H4 (cell line): ENCODE measurements around the gene RDH13. TPM values are rescaled to one million over a fixed set of nuclear protein-coding genes. Genes with fewer than 3 reads are reported as not detected.
A peak's percentile ranks its signal among the peaks of the same experiment; 100 is the strongest.
"Not testable (repeated sequence)": the region's sequence is repeated elsewhere in the genome, so short reads cannot be mapped to it uniquely, and the experiment has no call there.

Source experiments
- DNase-seq: peaks from one replicate; pipeline ENCODE4 v3.0.0-alpha.2; 2015; ENCODE audit warnings: low spot score
- total RNA-seq: library from RNA; depleted of rRNA; stranded (reverse); fragments of >200 nt; shearing (Covaris generic); gene quantifications from 2 replicates; pipeline ENCODE4 v1.2.3, GENCODE V29; 2014; rRNA removed

RDH13 gene, protein sequence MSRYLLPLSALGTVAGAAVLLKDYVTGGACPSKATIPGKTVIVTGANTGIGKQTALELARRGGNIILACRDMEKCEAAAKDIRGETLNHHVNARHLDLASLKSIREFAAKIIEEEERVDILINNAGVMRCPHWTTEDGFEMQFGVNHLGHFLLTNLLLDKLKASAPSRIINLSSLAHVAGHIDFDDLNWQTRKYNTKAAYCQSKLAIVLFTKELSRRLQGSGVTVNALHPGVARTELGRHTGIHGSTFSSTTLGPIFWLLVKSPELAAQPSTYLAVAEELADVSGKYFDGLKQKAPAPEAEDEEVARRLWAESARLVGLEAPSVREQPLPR
- total RNA-seq = 18.1 and 43.0 TPM in 2 replicates

DNA sequence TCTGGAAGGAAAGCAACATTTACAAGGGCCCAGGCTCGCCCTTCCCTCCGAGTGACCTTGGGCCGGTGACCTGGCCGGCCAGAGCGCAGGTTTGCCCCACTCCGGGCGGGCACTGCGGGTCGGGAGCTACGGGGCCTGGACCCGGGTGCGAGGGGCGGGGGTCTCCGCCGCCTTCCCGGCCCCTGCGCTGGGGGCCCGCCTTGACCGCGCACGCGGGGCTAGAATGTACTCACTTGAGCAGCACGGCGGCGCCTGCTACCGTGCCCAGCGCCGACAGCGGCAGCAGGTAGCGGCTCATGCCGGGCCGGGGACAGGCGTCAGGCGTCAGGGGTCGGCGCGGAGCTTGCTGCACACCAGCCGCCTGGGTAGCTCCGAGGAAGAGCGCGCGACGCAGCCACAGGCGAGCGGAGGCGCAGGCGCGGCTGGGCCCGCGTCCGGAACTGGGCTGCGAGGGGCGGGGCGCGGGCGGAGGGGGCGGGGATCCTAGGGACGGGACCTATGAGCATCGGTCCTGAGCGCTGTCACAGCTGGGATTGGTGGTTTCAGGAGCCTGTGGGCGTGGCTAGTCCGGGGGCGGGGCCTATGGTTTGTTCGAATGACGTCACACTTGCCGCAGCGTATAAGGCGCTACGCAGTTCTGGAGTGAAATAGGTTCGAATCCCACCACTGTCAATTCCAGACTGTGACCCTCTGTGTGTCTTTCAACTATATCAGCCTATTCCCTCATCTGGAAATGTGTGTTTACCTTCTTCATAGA is at the start of gene RDH13:
RDH13 (minus strand) TSS at position 414 of the 757 bp plus-strand sequence; CDS start at position 298, 116 bp downstream.
- DNase-seq = peak; percentile 98

DNA sequence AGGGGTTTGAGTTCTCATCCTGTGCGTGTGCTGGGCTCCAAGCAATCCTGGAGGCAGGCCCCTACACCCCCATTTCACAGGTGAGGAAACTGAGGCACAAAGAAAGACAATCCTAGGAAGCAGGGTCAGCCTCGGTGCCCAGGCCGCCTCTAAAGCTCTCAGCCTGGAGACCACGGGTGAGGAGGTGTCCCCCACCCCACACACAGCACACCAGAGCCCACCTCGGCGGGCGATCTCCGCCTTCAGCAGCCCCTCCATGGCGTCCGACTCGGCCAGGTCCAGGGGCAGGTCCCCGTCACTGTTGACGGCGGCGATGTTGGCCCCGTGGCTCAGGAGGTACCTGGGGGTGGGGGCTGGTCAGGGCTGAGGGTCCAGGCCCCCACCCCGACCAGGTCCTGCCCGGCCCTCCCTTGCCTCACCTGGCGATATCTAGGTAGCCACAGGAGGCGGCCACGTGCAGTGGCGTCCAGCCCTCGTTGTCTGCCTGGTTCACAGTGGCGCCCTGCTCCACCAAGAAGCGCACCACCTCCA is 49.4 kb upstream of the RDH13 start:
- DNase-seq = no peak

DNA sequence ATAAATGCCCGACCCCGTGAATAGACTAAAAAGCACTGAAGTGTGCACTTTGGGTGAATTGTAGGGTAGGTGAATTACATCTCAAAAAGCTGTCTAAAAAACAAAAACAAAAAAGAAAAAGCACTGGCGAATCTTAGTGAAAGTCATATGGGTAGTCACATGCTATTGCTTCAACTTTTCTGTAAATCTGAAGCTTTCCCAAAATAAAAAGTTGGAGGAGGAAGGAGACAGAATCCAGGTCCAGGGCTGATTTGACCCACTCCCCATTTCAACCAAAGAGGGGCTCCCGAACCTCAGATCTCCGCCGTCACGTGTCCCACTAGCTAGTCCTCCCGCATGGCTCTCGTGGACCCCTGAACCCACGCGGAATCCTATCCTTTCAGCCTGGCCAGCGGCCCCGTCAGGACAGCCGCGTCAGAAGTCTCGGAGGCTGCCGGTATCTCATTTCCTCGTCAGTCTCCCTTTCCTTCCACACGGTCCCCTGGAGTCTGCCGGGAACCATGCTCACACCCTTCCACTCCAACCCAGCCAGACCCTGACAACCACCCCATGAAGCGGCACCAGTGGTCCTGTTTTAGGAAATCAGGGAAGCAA is 48.4 kb upstream of the RDH13 start:
- no peak for DNase-seq

DNA sequence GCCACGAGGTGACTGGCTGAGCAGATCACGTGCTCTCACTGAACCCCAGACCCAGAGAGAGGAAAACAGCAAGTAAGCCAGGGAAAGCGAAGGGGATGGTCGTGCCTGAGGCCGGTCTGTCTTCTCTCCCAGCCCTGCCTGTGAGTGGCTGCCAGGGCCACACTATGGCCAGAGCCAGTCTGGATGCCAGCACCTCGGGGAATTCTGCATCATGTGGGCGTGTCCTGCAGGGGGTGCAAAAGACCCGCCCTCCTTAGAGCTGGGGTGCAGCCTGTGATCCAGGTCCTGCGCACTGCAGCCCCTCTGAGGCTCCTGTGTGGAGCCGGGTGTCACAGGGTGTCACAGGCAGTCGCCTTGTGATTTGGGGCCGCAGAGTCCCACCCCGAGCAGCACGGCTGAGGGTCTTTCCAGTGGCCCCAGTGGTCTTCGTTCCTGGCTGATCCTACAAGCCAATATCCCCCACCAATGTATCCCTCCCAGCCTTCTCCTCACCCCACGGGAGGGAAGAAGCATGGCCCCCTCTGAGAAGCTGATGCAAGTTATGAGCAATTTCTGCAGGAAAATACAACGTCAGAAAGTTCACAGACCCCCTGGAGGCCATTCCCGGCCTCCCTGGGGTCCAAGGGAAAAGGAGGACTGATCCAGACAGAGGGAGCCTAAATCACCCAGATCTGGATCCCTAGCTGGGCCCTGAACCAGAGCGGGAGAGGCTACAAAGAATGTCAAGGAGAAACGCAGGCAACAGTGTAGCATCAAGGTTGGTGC is 46.8 kb upstream of the RDH13 start:
- no peak for DNase-seq

DNA sequence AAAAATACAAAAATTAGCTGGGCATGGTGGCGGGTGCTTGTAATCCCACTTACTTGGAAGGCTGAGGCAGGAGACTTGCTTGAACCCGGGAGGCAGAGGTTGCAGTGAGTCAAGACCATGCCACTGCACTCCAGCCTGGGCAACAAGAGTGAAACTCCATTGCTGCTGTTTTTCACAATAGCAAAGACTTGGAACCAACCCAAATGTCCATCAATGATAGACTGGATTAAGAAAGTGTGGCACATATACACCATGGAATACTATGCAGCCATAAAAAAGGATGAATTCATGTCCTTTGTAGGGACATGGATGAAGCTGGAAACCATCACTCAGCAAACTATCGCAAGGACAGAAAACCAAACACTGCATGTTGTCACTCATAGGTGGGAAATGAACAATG is 44.3 kb upstream of the RDH13 start:
- not testable (repeated sequence) for DNase-seq

DNA sequence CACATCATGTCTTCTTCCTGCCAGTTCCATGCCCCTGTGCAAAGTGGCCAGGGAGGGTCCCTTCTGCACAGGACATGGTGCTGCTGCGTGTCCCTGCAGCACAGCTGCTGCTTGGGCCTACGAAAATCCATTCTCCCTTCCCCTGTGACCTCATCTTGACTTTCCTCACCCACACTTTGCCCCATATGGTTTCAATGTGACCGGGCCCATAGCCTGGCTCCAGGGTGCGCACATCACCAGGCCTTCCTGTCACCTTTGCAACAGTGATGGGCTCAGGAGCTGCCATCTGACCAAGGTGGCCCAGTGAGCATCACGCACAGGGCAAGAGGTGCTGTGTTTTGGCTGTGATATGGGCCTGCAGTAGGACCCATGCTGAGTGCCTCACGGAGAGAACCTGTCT is 43.6 kb upstream of the RDH13 start:
- no peak for DNase-seq

DNA sequence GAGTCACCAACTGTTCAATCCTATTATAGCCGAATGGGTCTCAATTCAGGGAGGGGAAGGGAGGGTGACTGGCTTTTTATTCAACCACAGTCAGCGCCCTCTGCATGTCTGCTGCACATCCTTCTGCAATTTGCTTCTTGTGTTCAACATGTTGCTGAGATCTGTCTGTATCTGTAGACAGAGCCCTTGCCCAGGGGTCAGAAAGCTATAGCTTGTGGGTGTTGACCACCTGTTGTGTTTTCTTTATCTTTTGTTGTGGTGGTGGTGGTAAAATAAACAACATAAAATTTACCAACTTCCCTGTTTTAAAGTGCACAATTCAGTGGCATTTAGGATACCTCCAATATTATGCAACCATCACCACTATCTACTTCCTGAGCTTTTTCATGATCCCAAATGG is 42.3 kb upstream of the RDH13 start:
- DNase-seq = no peak

DNA sequence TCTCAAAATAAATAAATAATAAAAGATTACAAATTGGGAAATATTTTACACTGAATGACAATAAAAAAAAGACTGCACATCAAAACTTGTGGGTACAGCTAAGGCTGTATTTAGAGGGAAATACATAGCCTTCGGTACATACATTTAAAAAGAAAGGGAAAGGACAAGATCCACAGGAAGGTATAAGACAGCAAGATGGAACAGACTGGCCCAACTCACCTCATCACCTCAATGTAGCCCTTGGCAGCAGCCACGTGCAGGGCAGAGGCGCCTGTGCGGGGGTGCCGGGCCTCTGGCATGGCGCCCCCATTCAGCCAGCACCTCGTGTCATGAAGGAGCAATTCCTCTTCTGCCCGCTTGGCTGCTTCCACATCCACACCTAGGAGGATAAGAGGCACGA is 40.2 kb upstream of the RDH13 start:
- DNase-seq = no peak

DNA sequence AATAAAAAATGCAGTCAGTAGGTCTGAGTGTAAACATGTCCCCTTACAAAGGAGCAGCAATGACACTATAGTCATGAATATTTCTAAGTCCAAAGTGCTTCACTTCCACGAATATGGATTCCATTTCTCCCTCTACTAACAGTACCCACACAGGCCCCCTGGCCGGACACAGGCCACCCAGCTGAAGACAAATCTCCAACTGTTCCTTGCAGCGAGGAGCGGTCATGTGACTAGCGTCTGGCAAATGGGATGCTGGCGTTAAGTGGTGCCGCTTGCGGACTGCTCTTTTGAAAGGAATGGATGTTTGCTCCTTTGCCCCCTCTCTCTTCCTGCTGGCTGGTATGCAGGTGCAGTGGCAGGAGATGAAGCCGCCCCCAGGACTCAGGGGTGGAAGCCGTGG is 38.3 kb upstream of the RDH13 start:
- no peak for DNase-seq

DNA sequence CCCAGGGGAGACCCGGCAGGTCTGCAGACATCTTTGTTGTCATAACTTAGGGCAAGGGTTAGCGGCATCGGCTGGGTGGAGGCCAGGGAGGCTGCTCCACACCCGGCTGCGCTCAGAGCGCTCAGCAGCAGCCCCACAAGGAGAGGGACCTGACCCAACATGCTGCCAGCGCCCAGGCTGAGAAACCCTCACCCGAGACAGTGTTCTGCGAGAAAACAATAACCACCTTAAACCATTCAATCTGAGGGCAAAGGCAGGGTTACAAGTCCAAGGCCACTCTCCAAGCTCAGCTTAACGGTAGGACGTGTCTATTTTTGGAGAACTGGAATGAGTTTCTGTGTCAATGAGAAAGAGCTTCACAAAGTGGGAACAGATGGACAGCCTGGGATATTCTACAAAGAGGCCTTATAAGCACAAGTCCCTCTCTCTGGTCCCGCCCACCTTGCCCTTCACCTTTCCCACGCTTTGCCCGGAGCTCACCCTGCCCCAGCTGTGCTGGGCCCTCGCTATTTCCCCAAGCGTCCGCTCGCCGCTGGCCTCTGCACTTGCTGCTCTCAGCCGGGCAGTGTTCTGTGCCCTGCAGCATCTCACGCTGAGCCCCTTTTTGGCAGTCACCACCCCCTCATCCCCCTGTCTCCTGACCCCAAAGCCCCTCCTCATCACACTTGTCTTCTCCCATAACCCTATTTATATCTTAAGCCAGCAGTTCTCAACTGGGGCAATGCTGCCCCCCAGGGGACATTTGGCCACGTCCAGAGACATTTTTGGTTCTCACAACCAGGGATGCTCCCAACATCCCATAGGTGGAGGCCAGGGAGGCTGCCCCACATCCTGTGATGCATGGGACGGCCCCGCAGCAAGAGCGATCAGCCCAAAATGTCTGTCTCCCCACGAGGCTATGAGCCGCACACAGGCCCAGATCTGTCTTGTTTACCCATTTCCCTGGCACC is 36.9 kb upstream of the RDH13 start:
- DNase-seq = no peak

DNA sequence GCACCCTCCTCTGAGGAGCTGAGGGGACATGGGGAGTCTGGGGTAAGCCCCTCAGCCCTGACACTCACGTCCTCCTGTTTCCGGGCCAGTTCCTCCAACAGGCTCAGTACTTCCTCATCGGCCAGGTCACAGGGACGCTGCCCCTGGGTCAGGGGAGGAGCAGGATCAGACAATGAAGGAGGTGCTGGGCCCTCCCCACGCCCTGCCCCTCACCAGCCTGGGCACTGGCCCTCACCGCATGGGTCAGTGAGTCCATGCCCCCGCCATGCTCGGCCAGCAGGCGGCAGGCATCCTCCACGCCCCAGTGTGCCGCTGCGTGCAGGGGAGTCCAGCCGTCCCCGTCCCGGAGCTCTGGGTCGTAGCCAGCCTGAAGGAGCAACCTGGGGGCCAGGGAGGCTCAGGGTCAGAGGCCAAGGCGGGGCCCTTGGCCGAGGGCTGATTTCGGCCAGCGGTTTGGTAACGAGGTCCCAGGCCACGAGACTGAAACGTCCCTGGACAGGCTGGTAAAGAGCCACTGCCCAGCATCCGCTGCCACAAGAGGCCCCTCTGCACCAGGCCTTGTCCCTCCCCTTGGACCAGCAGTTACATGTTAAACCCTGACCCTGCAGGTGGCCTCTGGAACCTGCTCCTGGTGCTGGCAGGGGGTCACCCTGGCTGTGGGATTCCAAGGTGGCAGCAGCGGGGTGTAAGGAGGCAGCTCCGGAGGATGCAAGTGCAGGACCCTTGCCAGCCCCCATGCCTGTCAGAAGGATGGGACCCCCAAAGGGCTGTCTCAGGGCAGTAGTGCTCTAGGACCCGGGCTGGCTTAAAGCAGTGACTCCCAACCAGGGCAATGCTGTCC is 36.0 kb upstream of the RDH13 start:
- DNase-seq = no peak

DNA sequence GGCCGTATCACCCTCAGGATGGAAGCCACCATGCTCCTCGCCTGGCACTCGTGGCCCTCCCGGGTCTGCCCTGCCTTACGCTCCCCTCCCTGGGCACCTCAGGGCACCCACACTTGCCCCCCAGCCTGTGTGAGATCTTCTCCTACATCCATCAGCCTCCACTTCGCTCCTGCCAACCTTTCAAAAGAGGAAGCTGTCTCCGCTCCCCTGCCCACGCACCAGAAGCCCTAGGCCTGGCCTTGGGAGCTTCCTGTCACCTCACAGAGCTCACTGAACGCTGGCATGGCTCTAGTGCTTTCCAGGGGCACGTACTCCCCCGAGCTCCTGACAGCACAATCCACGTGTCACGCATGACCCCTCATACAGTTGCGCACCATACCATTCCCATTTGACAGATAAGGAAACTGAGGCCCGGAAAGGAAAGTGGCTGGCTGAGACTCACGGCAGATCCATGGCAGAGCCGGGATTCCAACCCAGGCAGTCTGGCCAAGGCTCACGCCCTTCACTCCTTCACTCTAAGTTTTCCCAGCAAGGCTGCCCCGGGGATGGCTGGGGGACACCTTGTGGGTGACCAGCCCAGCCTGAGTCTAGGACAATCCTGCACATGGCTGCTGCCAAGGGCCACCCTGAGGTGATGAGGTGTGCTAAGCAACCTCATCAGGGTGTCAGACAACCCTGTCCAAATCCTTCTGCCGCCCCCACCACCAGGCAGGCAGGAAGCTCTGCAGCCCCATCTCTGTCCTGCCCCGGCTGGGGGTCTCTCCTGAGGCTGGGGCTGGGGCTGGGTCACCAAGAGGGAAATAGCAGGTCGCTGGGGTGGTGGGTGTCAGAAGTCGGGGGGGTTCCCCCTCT is 35.1 kb upstream of the RDH13 start:
- DNase-seq = no peak

DNA sequence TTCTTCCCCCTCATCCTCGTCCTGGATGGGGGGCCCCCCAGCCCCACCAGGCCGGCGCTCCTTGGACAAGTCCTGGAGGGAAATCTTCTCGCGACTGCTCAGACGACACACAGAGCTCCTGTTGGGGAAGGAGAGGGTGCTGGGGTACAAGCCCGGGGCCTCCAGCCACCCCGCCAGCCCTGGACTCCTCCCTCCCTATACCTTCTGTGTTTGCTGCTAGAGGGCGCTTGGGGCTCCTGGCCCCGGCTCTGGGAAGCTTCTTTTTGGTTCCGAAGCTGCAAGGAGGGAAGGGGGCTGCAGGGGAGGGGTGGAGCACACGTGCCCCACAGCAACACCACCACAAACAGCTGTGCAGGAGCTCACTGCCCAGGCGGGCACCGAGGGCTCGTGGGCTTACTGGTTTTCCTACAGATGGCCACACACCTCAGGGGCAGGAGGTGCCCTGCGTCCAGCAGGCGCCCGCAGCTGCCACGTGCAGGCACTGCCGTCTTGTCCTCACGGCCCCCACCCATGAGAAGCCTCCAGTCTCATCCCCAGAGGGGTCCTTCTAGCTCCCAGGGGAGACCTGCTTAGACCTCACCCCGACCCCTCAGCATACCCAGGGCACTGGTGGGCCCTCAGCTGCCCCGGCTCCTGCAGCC is 33.2 kb upstream of the RDH13 start:
- DNase-seq = no peak

DNA sequence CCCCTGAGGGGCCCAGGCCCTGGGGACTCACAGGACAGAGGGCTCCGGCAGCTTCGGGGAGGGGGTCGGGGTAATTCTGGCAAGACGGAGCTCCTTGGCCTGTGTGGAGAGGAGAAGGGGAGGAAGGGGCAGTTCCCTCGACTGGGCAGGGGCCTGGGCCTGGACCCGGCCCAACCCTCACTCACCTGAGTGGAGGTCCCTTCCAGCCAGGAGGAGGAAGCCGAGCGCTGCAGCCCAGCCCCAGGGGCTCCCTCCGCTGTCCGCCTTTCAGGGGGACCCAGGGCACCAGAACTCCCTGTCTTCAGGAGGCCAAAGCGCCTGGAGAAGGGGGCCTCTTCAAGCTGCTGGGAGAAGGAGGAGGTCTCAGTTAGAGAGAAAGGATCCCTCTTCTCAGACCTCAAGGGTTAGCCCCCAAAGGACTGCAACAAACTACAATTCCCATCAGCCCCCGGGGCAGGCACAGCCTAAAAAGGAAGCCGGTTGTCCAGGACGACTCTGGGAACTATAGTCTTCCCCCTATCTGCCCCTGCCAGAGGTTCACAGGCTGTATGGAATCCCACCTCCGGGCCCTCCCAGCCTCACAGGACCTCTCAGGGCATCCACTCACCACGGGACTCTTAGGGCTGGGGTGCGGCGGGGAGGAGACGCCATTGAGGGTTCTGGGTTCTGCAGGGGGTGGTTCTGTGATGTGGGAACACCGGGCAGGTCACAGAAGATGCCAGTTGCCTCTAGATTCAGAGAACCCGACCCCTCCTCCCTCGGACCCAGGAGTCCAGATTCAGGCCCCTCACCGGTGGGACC is 32.5 kb upstream of the RDH13 start:
- no peak for DNase-seq

DNA sequence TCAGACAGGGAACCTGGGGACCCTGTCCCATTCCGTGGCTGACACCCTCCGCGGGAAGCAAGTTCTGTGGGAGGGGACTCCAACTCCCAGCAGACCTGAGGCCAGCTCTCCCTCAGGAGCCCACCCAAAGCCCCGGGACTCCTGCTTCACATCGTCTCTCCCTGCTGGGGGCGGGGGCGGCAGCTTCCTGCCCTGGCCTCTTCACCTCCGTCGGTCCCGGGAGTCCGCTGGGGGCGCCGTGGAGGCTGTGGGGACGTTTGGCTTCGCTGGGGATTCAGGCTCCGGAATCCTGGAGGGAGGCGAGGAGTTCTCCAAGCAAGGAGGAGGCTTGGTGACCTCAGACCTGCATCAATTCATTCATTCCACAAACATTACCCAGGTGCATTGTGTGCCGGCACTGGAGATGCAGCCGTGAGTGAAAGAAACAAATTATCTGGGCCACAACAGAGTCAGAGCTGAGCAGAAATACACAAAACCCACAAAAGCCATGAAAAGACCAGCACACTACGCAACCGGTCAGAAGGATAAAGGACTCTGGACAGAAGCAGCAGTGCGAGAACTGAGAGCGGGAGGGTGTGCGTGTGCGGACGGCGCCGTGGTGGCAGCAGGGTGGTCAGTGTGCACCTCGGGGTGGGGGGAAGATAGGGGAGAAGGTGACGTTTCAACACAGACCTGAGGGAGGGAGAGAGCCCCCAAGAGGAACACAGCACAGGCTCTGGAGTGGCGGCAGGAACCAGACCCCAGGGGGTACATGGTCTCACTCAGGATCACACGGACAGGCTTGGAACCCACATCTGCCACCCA is 31.7 kb upstream of the RDH13 start:
- no peak for DNase-seq
